Stimulated activated CD8-positive, alpha-beta memory T cell treated with anti-CD3 and anti-CD28 coated beads, Interleukin-2, amount 100 ng/mL, for 1 hour (primary cell): ENCODE results near the gene OR8D1.

ENCODE experiments used
- DNase-seq, 2 donors: peaks; one replicate each; pipeline ENCODE4 v3.0.0-alpha.2; 2020; ENCODE audit warnings: low read depth in 2 of 2

Gene OR8D1

GRCh38 chr11:124313849-124314248, at the start of gene OR8D1:
TSS of gene OR8D1 (minus strand) at chr11:124313949. CDS start at chr11:124310766, 3,183 bp downstream.
- DNase-seq, result no peak

GRCh38 chr11:124359566-124359965, 45.8 kb upstream of the OR8D1 start:
- DNase-seq, result no peak

GRCh38 chr11:124346311-124346955, 32.7 kb upstream of the OR8D1 start:
- DNase-seq, result no peak

GRCh38 chr11:124344346-124344745, 30.6 kb upstream of the OR8D1 start:
- DNase-seq, result no peak

- DNase-seq, result no peak
Observed at GRCh38 chr11:124340142-124340447, 26.3 kb upstream of the OR8D1 start.

- DNase-seq, result no peak
Observed at GRCh38 chr11:124339396-124340141, 25.8 kb upstream of the OR8D1 start.

GRCh38 chr11:124331873-124332272, 18.1 kb upstream of the OR8D1 start:
- DNase-seq, result no peak

GRCh38 chr11:124329787-124330478, 16.2 kb upstream of the OR8D1 start:
- DNase-seq, result no peak

GRCh38 chr11:124327775-124328174, 14.0 kb upstream of the OR8D1 start:
- DNase-seq, result no peak

- no peak for DNase-seq
Observed at GRCh38 chr11:124322356-124322755, 8.6 kb upstream of the OR8D1 start.

- no peak for DNase-seq
Observed at GRCh38 chr11:124320097-124320496, 6.3 kb upstream of the OR8D1 start, which contains the start of gene OR8D2. TSS of gene OR8D2 (minus strand) at chr11:124320197. CDS start at chr11:124320197, 0 bp downstream.

GRCh38 chr11:124315052-124315451, 1.3 kb upstream of the OR8D1 start:
- DNase-seq, result no peak

- no peak for DNase-seq
Observed at GRCh38 chr11:124313131-124313530, 618 bp downstream of the OR8D1 start.

- DNase-seq, result no peak
Observed at GRCh38 chr11:124311670-124312069, 2.1 kb downstream of the OR8D1 start.

- DNase-seq, result no peak
Observed at GRCh38 chr11:124311269-124311668, 2.5 kb downstream of the OR8D1 start.

GRCh38 chr11:124310721-124311120, 3.0 kb downstream of the OR8D1 start:
- DNase-seq, result no peak

- DNase-seq, result no peak
Observed at GRCh38 chr11:124307093-124307492, 6.7 kb downstream of the OR8D1 start.

GRCh38 chr11:124302347-124303125, 11.2 kb downstream of the OR8D1 start:
- no peak for DNase-seq

GRCh38 chr11:124301548-124301947, 12.2 kb downstream of the OR8D1 start:
- DNase-seq, result no peak

- DNase-seq, result no peak
Observed at GRCh38 chr11:124297921-124298320, 15.8 kb downstream of the OR8D1 start.

GRCh38 chr11:124296016-124296415, 17.7 kb downstream of the OR8D1 start:
- DNase-seq, result no peak

- DNase-seq, result no peak
Observed at GRCh38 chr11:124294687-124295086, 19.1 kb downstream of the OR8D1 start.
